K562 treated with DMSO at 1 percent for 24 hours (cell line): Measurements from ENCODE around the gene NDRG3. TPM values are rescaled to one million over a fixed set of nuclear protein-coding genes. Genes with fewer than 3 reads are reported as not detected.

Experiments used
- total RNA-seq: library from RNA; unstranded; fragments of 300-600 nt; gene quantifications from 2 replicates; pipeline ENCODE4 v1.2.3, GENCODE V29; 2022; ENCODE audit warnings: low read depth; ENCODE audit not compliant: insufficient read depth

Gene NDRG3
- 22.6 and 23.2 TPM in 2 replicates for total RNA-seq

DNA sequence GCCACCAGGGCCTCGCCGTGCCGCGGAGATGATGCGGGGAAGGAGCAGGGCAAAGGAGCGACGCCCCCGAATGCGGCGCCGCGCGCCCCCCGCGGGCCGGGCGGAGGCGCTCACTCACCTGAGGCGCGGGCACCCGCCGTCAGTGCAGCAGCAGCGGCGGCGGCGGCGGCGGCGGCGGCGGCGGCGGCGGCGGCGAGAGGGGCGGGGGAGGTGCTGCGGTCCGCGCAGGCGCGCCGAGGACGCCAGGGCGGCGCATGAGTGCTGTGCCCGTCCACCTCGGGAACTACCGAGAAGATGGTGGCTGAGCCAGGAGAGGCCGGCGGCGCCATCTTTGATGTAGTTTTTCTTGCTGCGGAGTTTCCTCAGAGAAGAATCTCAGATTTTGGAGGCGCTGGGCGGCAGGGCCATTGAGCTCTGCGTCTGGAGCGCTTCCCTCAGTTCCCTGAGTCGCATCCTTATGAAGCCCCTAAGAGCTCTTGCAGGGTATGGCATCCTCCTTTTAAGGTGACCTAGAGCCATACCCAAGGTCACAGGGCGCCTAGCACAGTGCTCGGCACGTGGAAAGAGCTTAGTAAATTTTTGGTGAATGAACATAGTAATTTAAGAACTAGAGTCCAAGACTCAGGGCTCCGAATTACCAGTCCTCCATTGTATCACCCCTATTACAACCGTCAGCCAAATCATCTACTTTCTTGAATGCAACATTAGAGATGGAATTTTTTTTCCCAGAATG is at the start of gene NDRG3:
NDRG3 (minus strand) TSS at position 164 of the 733 bp plus-strand sequence. CDS start 24,355 bp downstream, outside the sequence.

GRCh38 chr20:36773597-36774390 is 27.9 kb upstream of the NDRG3 start, which contains the start of gene DSN1:
DSN1 (minus strand) TSS chr20:36773763; CDS start chr20:36771458, 2,305 bp downstream.

GRCh38 chr20:36645998-36646397 is 99.9 kb downstream of the NDRG3 start, which contains the start of gene SLA2:
SLA2 (minus strand) TSS chr20:36646196; CDS start chr20:36641335, 4,861 bp downstream.

DNA sequence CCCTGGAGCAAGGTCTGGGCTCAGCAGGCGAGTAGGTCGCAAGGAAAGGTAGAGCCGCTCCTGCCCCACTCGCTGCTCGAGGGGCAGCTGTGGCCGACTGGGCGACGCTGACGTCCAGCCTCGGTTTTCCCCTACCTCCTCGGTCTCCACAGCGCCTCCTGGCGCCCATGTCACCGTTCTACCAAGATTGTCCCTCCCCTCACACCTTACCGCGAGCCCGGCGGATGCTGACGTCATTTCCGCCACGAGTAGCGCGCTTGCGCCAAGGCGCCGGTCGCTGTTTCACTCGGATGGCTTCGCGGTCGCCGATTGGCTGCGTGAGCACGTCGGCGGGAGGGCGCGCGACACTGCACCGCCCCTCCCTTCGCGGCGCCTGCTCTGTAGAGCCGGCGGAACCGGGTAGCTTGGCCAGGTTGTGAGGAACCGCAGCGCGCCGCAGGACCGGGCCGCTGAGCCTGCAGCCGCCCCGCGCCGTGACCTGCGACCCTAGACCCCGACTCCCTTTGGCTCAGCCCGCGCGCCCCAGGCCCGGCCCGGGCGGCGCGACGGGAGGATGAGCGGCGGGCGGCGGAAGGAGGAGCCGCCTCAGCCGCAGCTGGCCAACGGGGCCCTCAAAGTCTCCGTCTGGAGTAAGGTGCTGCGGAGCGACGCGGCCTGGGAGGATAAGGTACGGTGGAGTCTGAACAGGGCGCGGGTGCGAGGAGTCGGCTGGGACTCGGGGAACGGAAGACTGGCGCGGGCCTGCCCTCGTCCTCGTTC is 140.3 kb downstream of the NDRG3 start, which contains the start of gene RAB5IF:
RAB5IF (plus strand) TSS at position 381 of the 759 bp plus-strand sequence; CDS start at position 554, 173 bp downstream.

Other genes with a start within 250 kb of the NDRG3 start
- gene MYL9, start 204.6 kb downstream of the NDRG3 start, total RNA-seq = 3.2 and 6.5 TPM in 2 replicates
- gene TGIF2, start 172.5 kb downstream of the NDRG3 start, total RNA-seq = 7.2 and 10.0 TPM in 2 replicates
- 140 and 153 TPM in 2 replicates for gene RAB5IF, start 140.3 kb downstream of the NDRG3 start, total RNA-seq
- not detected in 2 replicates for gene SLA2, start 99.9 kb downstream of the NDRG3 start, total RNA-seq
- gene DSN1, start 27.7 kb upstream of the NDRG3 start, total RNA-seq = 24.5 and 27.0 TPM in 2 replicates
- not detected in 2 replicates for gene TLDC2, start 130.0 kb upstream of the NDRG3 start, total RNA-seq
- 22.4 and 23.5 TPM in 2 replicates for gene SAMHD1, start 205.6 kb upstream of the NDRG3 start, total RNA-seq